ENCODE measurements around the gene ZNF521. TPM values are rescaled to one million over a fixed set of nuclear protein-coding genes. Genes with fewer than 3 reads are reported as not detected.

ZNF521 gene
- total and polyA plus RNA-seq, 10 of the 15 experiments (the other 5 are each of a cell fraction or from before 2014, with no cell fraction given): 0.02 to 0.05 (median 0.04) TPM; not detected in 6

- TF ChIP-seq CBX5 (IDR thresholded peaks at IDR 0.05; ENCODE audit: low read depth) (no peak), HDAC6 (IDR thresholded peaks at IDR 0.05; ENCODE audit: unreplicated experiment) (no peak), BMI1 (IDR thresholded peaks at IDR 0.05; ENCODE audit: borderline replicate concordance) (no peak), TARDBP (IDR thresholded peaks at IDR 0.05; ENCODE audit: borderline replicate concordance) (no peak), RFX5 (IDR thresholded peaks at IDR 0.05; ENCODE audit: low read depth, low read length) (no peak), ASH2L (IDR thresholded peaks at IDR 0.05; ENCODE audit: borderline replicate concordance, low read depth) (no peak)
Measured at GRCh38 chr18:25171334-25171733, 180.6 kb downstream of the ZNF521 start (continued).

GRCh38 chr18:25170402-25170801 lies 181.6 kb downstream of the ZNF521 start:
- Histone ChIP-seq H2AFZ (ENCODE audit: control insufficient read depth, low read depth, low read length) (no peak overlapping the region), H3K9me3 (replicated peaks; ENCODE audit: control insufficient read depth, insufficient read depth, low read length) (no peaks in the 10 kb centered on the region), H3K27ac (ENCODE audit: control insufficient read depth, insufficient read depth) (no peak overlapping the region), H3K4me2 (ENCODE audit: control insufficient read depth, insufficient read depth) (no peak overlapping the region), H3K27me3 (replicated peaks in 1 of 2; ENCODE audit: control insufficient read depth in 2 of 2, insufficient read depth in 2 of 2, low read length in 1 of 2) (no peaks in the 10 kb centered on the region), H3K4me1 (ENCODE audit: control insufficient read depth, insufficient read depth, low read length) (peaks cover 2% of the 10 kb centered on the region), H3K36me3 (ENCODE audit: control insufficient read depth in 2 of 2, insufficient read depth in 2 of 2, low read length in 1 of 2) (no peaks in the 10 kb centered on the region), H3K4me3 (no peak overlapping the region), H3K9ac (ENCODE audit: control insufficient read depth, insufficient read depth, low read length) (no peak overlapping the region), H3K79me2 (ENCODE audit: control insufficient read depth, insufficient read depth, low read length) (no peaks in the 10 kb centered on the region), H4K20me1 (ENCODE audit: control insufficient read depth, insufficient read depth) (no peaks in the 10 kb centered on the region)
- WGBS (ENCODE audit: insufficient coverage, insufficient replicate concordance, low lambda C conversion rate, missing lambda C conversion rate): 68% methylated on average over 4 of the region's 4 CpGs
- ATAC-seq (no peak), FAIRE-seq (no peak), DNase-seq (ENCODE audit: low read depth, low spot score) (no peak)
- in situ Hi-C loops (cut with MboI) (no loop called here), intact Hi-C loops (cut with micrococcal nuclease; ENCODE audit: unreplicated experiment) (no loop called here)
- ChIA-PET POLR2A (no interaction called here), RAD21 (ENCODE audit: unreplicated experiment) (no interaction called here), CTCF (interaction anchor here (0.7 kb wide), 1 partner anchor 315 kb away, joined by 3 read pairs; no protein-coding TSS in a partner anchor), SMC1A (ENCODE audit: uncharacterized antibody, unreplicated experiment) (no interaction called here)
- no peak for TF ChIP-seq CBX3 (IDR thresholded peaks at IDR 0.05; ENCODE audit: borderline replicate concordance, low read depth)
- TF ChIP-seq NFIC (IDR thresholded peaks at IDR 0.05; ENCODE audit: low read depth, low read length): no peak
- TF ChIP-seq IKZF1 (conservative IDR thresholded peaks at IDR 0.05): no peak
- no peak for TF ChIP-seq HDAC2 (IDR thresholded peaks at IDR 0.05)
- TF ChIP-seq ZNF217 (IDR thresholded peaks at IDR 0.05): no peak
- TF ChIP-seq HCFC1 (IDR thresholded peaks at IDR 0.05; ENCODE audit: low read length): no peak
- no peak for TF ChIP-seq SRF (IDR thresholded peaks at IDR 0.05; ENCODE audit: low read depth in 2 of 2, low read length in 2 of 2)
- TF ChIP-seq ZNF384 (IDR thresholded peaks at IDR 0.05; ENCODE audit: borderline replicate concordance, low read depth, low read length): no peak
- TF ChIP-seq PAX5 (IDR thresholded peaks at IDR 0.05; ENCODE audit: borderline replicate concordance, low read depth, low read length): no peak
- no peak for TF ChIP-seq CEBPB (IDR thresholded peaks at IDR 0.05; ENCODE audit: borderline replicate concordance in 1 of 2, low read depth in 2 of 2, low read length in 2 of 2)
- no peak for TF ChIP-seq ASH2L (IDR thresholded peaks at IDR 0.05; ENCODE audit: borderline replicate concordance, low read depth)
- TF ChIP-seq DPF2 (IDR thresholded peaks at IDR 0.05): no peak
- no peak for TF ChIP-seq IKZF2 (IDR thresholded peaks at IDR 0.05)
- BruUV-seq (replicated peaks): no TSS peak
